Ishikawa (cell line): ENCODE measurements around the gene SCTR.

ENCODE experiments used
- CREB1 ChIP-seq: IDR thresholded peaks from 2 replicates; pipeline ENCODE4 v1.6.1; 2012; ENCODE audit warnings: low read depth
- EP300 ChIP-seq: IDR thresholded peaks from 2 replicates; pipeline ENCODE4 v1.6.1; 2012; ENCODE audit warnings: borderline replicate concordance
- FOXM1 ChIP-seq: IDR thresholded peaks from 2 replicates; pipeline ENCODE4 v1.6.1; 2012; ENCODE audit warnings: low read depth, borderline replicate concordance
- NFIC ChIP-seq: IDR thresholded peaks from 2 replicates; pipeline ENCODE4 v1.6.1; 2012
- TAF1 ChIP-seq: IDR thresholded peaks from 2 replicates; pipeline ENCODE4 v1.6.1; 2012; ENCODE audit warnings: low read depth, mild to moderate bottlenecking
- YY1 ChIP-seq: IDR thresholded peaks from 2 replicates; pipeline ENCODE4 v1.6.1; 2012; ENCODE audit warnings: low read depth

DNA sequence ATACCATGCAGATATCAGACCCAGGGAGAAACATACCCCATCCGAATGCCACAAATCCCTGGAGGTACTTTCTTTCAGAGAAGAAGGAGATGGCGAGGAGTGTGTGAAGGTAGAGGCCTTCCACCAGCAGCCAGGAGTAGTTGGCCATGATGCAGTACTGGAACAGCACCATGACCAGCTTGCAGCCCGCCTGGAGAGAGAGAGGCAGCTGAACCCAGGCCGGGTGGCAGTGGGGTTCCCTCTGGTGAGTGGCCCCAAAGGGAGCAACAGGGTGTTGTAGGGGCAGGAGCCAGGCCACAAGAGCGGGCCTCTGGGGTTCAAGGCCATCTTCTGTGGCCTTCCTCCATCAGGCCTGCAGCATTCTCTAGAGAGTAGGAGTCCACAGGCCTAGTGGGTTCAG lies 62.5 kb downstream of the SCTR start:
- TF ChIP-seq EP300: no peak
- TF ChIP-seq CREB1: no peak
- TF ChIP-seq NFIC: no peak
- no peak for TF ChIP-seq TAF1
- no peak for TF ChIP-seq FOXM1
- TF ChIP-seq YY1: no peak
